DND-41 (cell line): Measurements from ENCODE around the gene SERTM1.

Experiments
- EZH2 ChIP-seq: IDR thresholded peaks from 3 replicates; pipeline ENCODE4 v1.6.1; 2012; ENCODE audit warnings: borderline replicate concordance, low read depth, mild to moderate bottlenecking, moderate library complexity, low read length, inconsistent platforms; ENCODE audit not compliant: severe bottlenecking
- TF ChIP-seq, protein P1 (sequence below): IDR thresholded peaks from 2 replicates; pipeline ENCODE4 v1.5.1; 2012; ENCODE audit warnings: borderline replicate concordance, low read length, moderate library complexity, mild to moderate bottlenecking; ENCODE audit not compliant: poor library complexity, severe bottlenecking; ENCODE audit errors: extremely low read depth

GRCh38 chr13:36629057-36629385 lies 44.8 kb upstream of the SERTM1 start:
- TF ChIP-seq, protein P1, sequence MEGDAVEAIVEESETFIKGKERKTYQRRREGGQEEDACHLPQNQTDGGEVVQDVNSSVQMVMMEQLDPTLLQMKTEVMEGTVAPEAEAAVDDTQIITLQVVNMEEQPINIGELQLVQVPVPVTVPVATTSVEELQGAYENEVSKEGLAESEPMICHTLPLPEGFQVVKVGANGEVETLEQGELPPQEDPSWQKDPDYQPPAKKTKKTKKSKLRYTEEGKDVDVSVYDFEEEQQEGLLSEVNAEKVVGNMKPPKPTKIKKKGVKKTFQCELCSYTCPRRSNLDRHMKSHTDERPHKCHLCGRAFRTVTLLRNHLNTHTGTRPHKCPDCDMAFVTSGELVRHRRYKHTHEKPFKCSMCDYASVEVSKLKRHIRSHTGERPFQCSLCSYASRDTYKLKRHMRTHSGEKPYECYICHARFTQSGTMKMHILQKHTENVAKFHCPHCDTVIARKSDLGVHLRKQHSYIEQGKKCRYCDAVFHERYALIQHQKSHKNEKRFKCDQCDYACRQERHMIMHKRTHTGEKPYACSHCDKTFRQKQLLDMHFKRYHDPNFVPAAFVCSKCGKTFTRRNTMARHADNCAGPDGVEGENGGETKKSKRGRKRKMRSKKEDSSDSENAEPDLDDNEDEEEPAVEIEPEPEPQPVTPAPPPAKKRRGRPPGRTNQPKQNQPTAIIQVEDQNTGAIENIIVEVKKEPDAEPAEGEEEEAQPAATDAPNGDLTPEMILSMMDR: no peak
- TF ChIP-seq EZH2: no peak
